Measurements from ENCODE around the gene GOLGA6C. TPM values are rescaled to one million over a fixed set of nuclear protein-coding genes. Genes with fewer than 3 reads are reported as not detected.

GOLGA6C gene
- total and polyA plus RNA-seq, 10 of the 15 experiments (the other 5 are each of a cell fraction or from before 2014, with no cell fraction given) = not detected

- TF ChIP-seq BCLAF1 (IDR thresholded peaks at IDR 0.05) (no peak), HDGF (IDR thresholded peaks at IDR 0.05) (no peak), YY1 (IDR thresholded peaks at IDR 0.05; ENCODE audit: low read depth, low read length) (no peak), RFX5 (IDR thresholded peaks at IDR 0.05; ENCODE audit: low read depth, low read length) (no peak), PBX3 (IDR thresholded peaks at IDR 0.05; ENCODE audit: insufficient replicate concordance, low read depth, low read length) (no peak), SP1 (IDR thresholded peaks at IDR 0.05; ENCODE audit: low read depth, low read length) (no peak), WRNIP1 (IDR thresholded peaks at IDR 0.05; ENCODE audit: borderline replicate concordance, low read depth, low read length) (no peak), IKZF1 (conservative IDR thresholded peaks at IDR 0.05) (no peak), SREBF1 (IDR thresholded peaks at IDR 0.05; ENCODE audit: low read length) (no peak), ZBTB40 (IDR thresholded peaks at IDR 0.05; ENCODE audit: borderline replicate concordance) (no peak), BHLHE40 (IDR thresholded peaks at IDR 0.05; ENCODE audit: borderline replicate concordance in 1 of 2, low read depth in 2 of 2, low read length in 1 of 2) (no peak), SUZ12 (IDR thresholded peaks at IDR 0.05; ENCODE audit: unreplicated experiment) (no peak)
Observed at GRCh38 chr15:75233504-75234190, 24.5 kb upstream of the GOLGA6C start (continued).
